Rectal smooth muscle tissue (tissue), 1 donor: ENCODE measurements around the gene ZNF560.
"Not testable (repeated sequence)": the region's sequence is repeated elsewhere in the genome, so short reads cannot be mapped to it uniquely, and the experiment has no call there.

Source experiments
- H3K27ac ChIP-seq: one replicate; pipeline ENCODE4 v1.7.0; 2013; ENCODE audit warnings: low read depth, low read length, inconsistent platforms
- H3K27me3 ChIP-seq: one replicate; pipeline ENCODE4 v1.7.0; 2013; ENCODE audit warnings: low read length; ENCODE audit not compliant: control insufficient read depth, insufficient read depth
- H3K36me3 ChIP-seq: one replicate; pipeline ENCODE4 v1.7.0; 2013; ENCODE audit warnings: low read length; ENCODE audit not compliant: control insufficient read depth, insufficient read depth
- H3K4me1 ChIP-seq: one replicate; pipeline ENCODE4 v1.7.0; 2013; ENCODE audit warnings: low read length; ENCODE audit not compliant: control insufficient read depth, insufficient read depth
- H3K4me3 ChIP-seq: one replicate; pipeline ENCODE4 v1.7.0; 2013; ENCODE audit warnings: low read length
- H3K9ac ChIP-seq: one replicate; pipeline ENCODE4 v1.7.0; 2013; ENCODE audit warnings: low read length

ZNF560 gene

GRCh38 chr19:9498183-9498902 is at the start of gene ZNF560:
Gene ZNF560, minus strand, starts transcription at chr19:9498616. Its CDS starts 23,303 bp downstream, at chr19:9475313.
- no peak within 1 kb of the TSS for H3K4me3 ChIP-seq
- no peaks in the 10 kb centered on the region for H3K27me3 ChIP-seq
- no peaks in the 10 kb centered on the region for H3K4me1 ChIP-seq
- H3K36me3 ChIP-seq, result no peaks in the 10 kb centered on the region
- no peak within 1 kb of the TSS for H3K27ac ChIP-seq
- no peak within 1 kb of the TSS for H3K9ac ChIP-seq

GRCh38 chr19:9547870-9548269 is 49.5 kb upstream of the ZNF560 start:
- Histone ChIP-seq H3K27me3 (no peaks in the 10 kb centered on the region), H3K9ac (no peak overlapping the region), H3K4me1 (no peaks in the 10 kb centered on the region), H3K4me3 (no peak overlapping the region), H3K27ac (no peak overlapping the region), H3K36me3 (no peaks in the 10 kb centered on the region)

- H3K4me1 ChIP-seq, H3K27ac ChIP-seq, H3K27me3 ChIP-seq, H3K4me3 ChIP-seq, H3K9ac ChIP-seq, H3K36me3 ChIP-seq: not testable (repeated sequence)
Measured at GRCh38 chr19:9541281-9541680, 42.9 kb upstream of the ZNF560 start.

GRCh38 chr19:9539921-9540320 is 41.5 kb upstream of the ZNF560 start:
- not testable (repeated sequence) for H3K27me3 ChIP-seq, H3K4me1 ChIP-seq, H3K4me3 ChIP-seq, H3K27ac ChIP-seq, H3K9ac ChIP-seq
- H3K36me3 ChIP-seq, result peaks cover 12% of the 10 kb centered on the region

GRCh38 chr19:9539201-9539600 is 40.8 kb upstream of the ZNF560 start:
- peaks cover 19% of the 10 kb centered on the region for H3K36me3 ChIP-seq
- H3K27ac ChIP-seq, result peak overlapping the region; percentile 97
- not testable (repeated sequence) for H3K4me1 ChIP-seq, H3K9ac ChIP-seq, H3K27me3 ChIP-seq
- peak overlapping the region; percentile 91 for H3K4me3 ChIP-seq

- H3K36me3 ChIP-seq, result peaks cover 27% of the 10 kb centered on the region
- peak within 1 kb of the TSS; percentile 97 for H3K27ac ChIP-seq
- peak within 1 kb of the TSS; percentile 95 for H3K9ac ChIP-seq
Measured at GRCh38 chr19:9538183-9539058, 40.0 kb upstream of the ZNF560 start, which contains the start of gene ZNF426. Gene ZNF426, minus strand, starts transcription at chr19:9538645. Its CDS starts 2,413 bp downstream, at chr19:9536232.

GRCh38 chr19:9535934-9536333 is 37.5 kb upstream of the ZNF560 start:
- H3K9ac ChIP-seq, result no peak overlapping the region
- H3K4me1 ChIP-seq, result no peaks in the 10 kb centered on the region
- H3K27ac ChIP-seq, result no peak overlapping the region
- no peaks in the 10 kb centered on the region for H3K27me3 ChIP-seq
- H3K36me3 ChIP-seq, result peaks cover 48% of the 10 kb centered on the region
- no peak overlapping the region for H3K4me3 ChIP-seq

More at GRCh38 chr19:9538183-9539058, 40.0 kb upstream of the ZNF560 start, which contains the start of gene ZNF426:
- Histone ChIP-seq H3K4me3 (peak within 1 kb of the TSS; percentile 91), H3K4me1 (no peaks in the 10 kb centered on the region), H3K27me3 (no peaks in the 10 kb centered on the region)

GRCh38 chr19:9531933-9532332 is 33.5 kb upstream of the ZNF560 start:
- Histone ChIP-seq H3K9ac (no peak overlapping the region), H3K36me3 (peaks cover 78% of the 10 kb centered on the region), H3K4me1 (no peaks in the 10 kb centered on the region), H3K27ac (no peak overlapping the region), H3K27me3 (no peaks in the 10 kb centered on the region), H3K4me3 (no peak overlapping the region)

GRCh38 chr19:9528757-9529336 is 30.4 kb upstream of the ZNF560 start:
- H3K36me3 ChIP-seq, result peaks cover 62% of the 10 kb centered on the region
- no peaks in the 10 kb centered on the region for H3K27me3 ChIP-seq
- peak overlapping the region; percentile 22 for H3K4me3 ChIP-seq
- no peaks in the 10 kb centered on the region for H3K4me1 ChIP-seq
- no peak overlapping the region for H3K27ac ChIP-seq
- H3K9ac ChIP-seq, result no peak overlapping the region

GRCh38 chr19:9523885-9524474 is 25.6 kb upstream of the ZNF560 start:
- H3K36me3 ChIP-seq, result peaks cover 19% of the 10 kb centered on the region
- no peak overlapping the region for H3K9ac ChIP-seq
- no peaks in the 10 kb centered on the region for H3K4me1 ChIP-seq
- H3K27me3 ChIP-seq, result no peaks in the 10 kb centered on the region
- no peak overlapping the region for H3K27ac ChIP-seq
- no peak overlapping the region for H3K4me3 ChIP-seq

GRCh38 chr19:9507285-9507684 is 8.9 kb upstream of the ZNF560 start:
- Histone ChIP-seq H3K36me3 (no peaks in the 10 kb centered on the region), H3K4me1 (no peaks in the 10 kb centered on the region), H3K4me3 (no peak overlapping the region), H3K9ac (no peak overlapping the region), H3K27ac (no peak overlapping the region), H3K27me3 (no peaks in the 10 kb centered on the region)

GRCh38 chr19:9500796-9501195 is 2.4 kb upstream of the ZNF560 start:
- Histone ChIP-seq H3K4me1 (no peaks in the 10 kb centered on the region), H3K27ac (no peak overlapping the region), H3K9ac (no peak overlapping the region), H3K4me3 (no peak overlapping the region), H3K36me3 (no peaks in the 10 kb centered on the region), H3K27me3 (no peaks in the 10 kb centered on the region)
